H9 (cell line): ENCODE data around the gene TUBB1. TPM values are rescaled to one million over a fixed set of nuclear protein-coding genes. Genes with fewer than 3 reads are reported as not detected.

Experiments used
- DNase-seq: peaks from one replicate; pipeline ENCODE4 v3.0.0-alpha.2; 2017
- H2AFZ ChIP-seq: one replicate; pipeline ENCODE4 v1.6.1; 2013; ENCODE audit warnings: mild to moderate bottlenecking, low read length, control low read depth, moderate library complexity
- H2AK5ac ChIP-seq: 2 replicates; pipeline ENCODE4 v1.6.1; 2013; ENCODE audit warnings: low read length, control low read depth, mixed read lengths; ENCODE audit not compliant: insufficient read length
- H2BK120ac ChIP-seq: one replicate; pipeline ENCODE4 v1.6.1; 2013; ENCODE audit warnings: low read depth, mild to moderate bottlenecking, low read length, control low read depth, inconsistent platforms; ENCODE audit not compliant: poor library complexity, severe bottlenecking
- H2BK12ac ChIP-seq: 2 replicates; pipeline ENCODE4 v1.6.1; 2013; ENCODE audit warnings: low read length, control low read depth, mixed read lengths, low read depth; ENCODE audit not compliant: insufficient read length
- H2BK15ac ChIP-seq: 2 replicates; pipeline ENCODE4 v1.6.1; 2013; ENCODE audit warnings: low read depth, low read length, control low read depth
- H2BK20ac ChIP-seq: one replicate; pipeline ENCODE4 v1.6.1; 2013; ENCODE audit warnings: low read depth, mild to moderate bottlenecking, low read length, control low read depth, inconsistent platforms; ENCODE audit not compliant: poor library complexity, severe bottlenecking
- H2BK5ac ChIP-seq: 2 replicates; pipeline ENCODE4 v1.6.1; 2013; ENCODE audit warnings: low read length, control low read depth, mixed read lengths; ENCODE audit not compliant: insufficient read length
- H3K14ac ChIP-seq: 2 replicates; pipeline ENCODE4 v1.6.1; 2013; ENCODE audit warnings: low read length, control low read depth; ENCODE audit not compliant: insufficient read depth
- H3K18ac ChIP-seq: 2 replicates; pipeline ENCODE4 v1.6.1; 2013; ENCODE audit warnings: low read depth, mild to moderate bottlenecking, mixed read lengths, low read length, control low read depth; ENCODE audit not compliant: insufficient read length
- H3K23ac ChIP-seq: 2 replicates; pipeline ENCODE4 v1.6.1; 2013; ENCODE audit warnings: low read length, control low read depth, mixed read lengths, low read depth; ENCODE audit not compliant: insufficient read length
- H3K23me2 ChIP-seq: 2 replicates; pipeline ENCODE4 v1.6.1; 2013; ENCODE audit warnings: low read depth, mild to moderate bottlenecking, mixed read lengths, low read length, control low read depth; ENCODE audit not compliant: insufficient read length, poor library complexity, severe bottlenecking
- H3K27ac ChIP-seq: 2 replicates; pipeline ENCODE4 v1.5.1; 2013; ENCODE audit warnings: low read length, control low read depth, mixed read lengths, low read depth; ENCODE audit not compliant: insufficient read length
- H3K27me3 ChIP-seq: 2 replicates; pipeline ENCODE4 v1.6.1; 2013; ENCODE audit warnings: low read length, control low read depth, inconsistent platforms; ENCODE audit not compliant: insufficient read depth
- H3K4ac ChIP-seq: 2 replicates; pipeline ENCODE4 v1.6.1; 2013; ENCODE audit warnings: low read depth, mild to moderate bottlenecking, control low read depth, inconsistent platforms, low read length, moderate library complexity
- H3K4me1 ChIP-seq: 2 replicates; pipeline ENCODE4 v1.6.1; 2013; ENCODE audit warnings: low read length, control low read depth, inconsistent platforms; ENCODE audit not compliant: insufficient read depth
- H3K4me2 ChIP-seq: 2 replicates; pipeline ENCODE4 v1.6.1; 2013; ENCODE audit warnings: low read length, control low read depth, mixed read lengths; ENCODE audit not compliant: insufficient read length, insufficient read depth
- H3K56ac ChIP-seq: 2 replicates; pipeline ENCODE4 v1.6.1; 2013; ENCODE audit warnings: low read depth, mild to moderate bottlenecking, mixed read lengths, low read length, control low read depth; ENCODE audit not compliant: insufficient read length
- H3K79me1 ChIP-seq: 2 replicates; pipeline ENCODE4 v1.6.1; 2013; ENCODE audit warnings: low read depth, mild to moderate bottlenecking, moderate library complexity, low read length, control low read depth, inconsistent platforms; ENCODE audit not compliant: insufficient read depth, poor library complexity, severe bottlenecking
- H3K79me2 ChIP-seq: 2 replicates; pipeline ENCODE4 v1.6.1; 2013; ENCODE audit warnings: low read length, control low read depth, inconsistent platforms; ENCODE audit not compliant: insufficient read depth
- H3K9ac ChIP-seq: 2 replicates; pipeline ENCODE4 v1.6.1; 2013; ENCODE audit warnings: low read length, control low read depth, mixed read lengths; ENCODE audit not compliant: insufficient read length; ENCODE audit errors: extremely low read depth
- H3K9me3 ChIP-seq: one replicate; pipeline ENCODE4 v1.6.1; 2013; ENCODE audit warnings: low read depth, low read length, inconsistent platforms; ENCODE audit not compliant: control insufficient read depth
- H3T11ph ChIP-seq: one replicate; pipeline ENCODE4 v1.6.1; 2013; ENCODE audit warnings: mild to moderate bottlenecking, low read length, control low read depth, inconsistent platforms
- H4K20me1 ChIP-seq: one replicate; pipeline ENCODE4 v1.6.1; 2013; ENCODE audit not compliant: control insufficient read depth, insufficient read length, insufficient read depth
- H4K5ac ChIP-seq: 2 replicates; pipeline ENCODE4 v1.6.1; 2013; ENCODE audit warnings: low read depth, mild to moderate bottlenecking, mixed read lengths, low read length, control low read depth; ENCODE audit not compliant: insufficient read length
- H4K8ac ChIP-seq: replicated peaks from 2 replicates; pipeline ENCODE4 v1.6.1; 2013; ENCODE audit warnings: low read length, control low read depth, mixed read lengths, low read depth; ENCODE audit not compliant: insufficient read length
- H4K91ac ChIP-seq: 2 replicates; pipeline ENCODE4 v1.6.1; 2013; ENCODE audit warnings: low read depth, mild to moderate bottlenecking, moderate library complexity, mixed read lengths, low read length, control low read depth; ENCODE audit not compliant: insufficient read length
- H3K27ac Mint-ChIP-seq, 3 experiments: 2 replicates in 2 of 3; 3 replicates in 1 of 3; pipeline ENCODE4 v1.8.0; 2020 to 2021; ENCODE audit warnings: mixed read lengths in 3 of 3, mild to moderate bottlenecking in 1 of 3, moderate library complexity in 1 of 3
- H3K27me3 Mint-ChIP-seq: 2 replicates; pipeline ENCODE4 v1.8.0; 2021; ENCODE audit warnings: low read depth, mild to moderate bottlenecking, moderate library complexity, mixed read lengths
- H3K36me3 Mint-ChIP-seq, 3 experiments: 2 replicates in 2 of 3; 3 replicates in 1 of 3; pipeline ENCODE4 v1.8.0; 2020 to 2021; ENCODE audit warnings: low read depth in 3 of 3, mixed read lengths in 3 of 3; ENCODE audit not compliant: insufficient read depth in 1 of 3
- H3K4me1 Mint-ChIP-seq, 2 experiments: 2 replicates each; pipeline ENCODE4 v1.8.0; 2020; ENCODE audit warnings: mixed read lengths in 2 of 2
- H3K4me3 Mint-ChIP-seq, 2 experiments: 2 replicates in 1 of 2; 3 replicates in 1 of 2; pipeline ENCODE4 v1.8.0; 2020 to 2021; ENCODE audit warnings: mild to moderate bottlenecking in 2 of 2, mixed read lengths in 2 of 2, moderate library complexity in 1 of 2
- H3K9me3 Mint-ChIP-seq, 2 experiments: 2 replicates in 1 of 2; 3 replicates in 1 of 2; pipeline ENCODE4 v1.8.0; 2020; ENCODE audit warnings: mild to moderate bottlenecking in 2 of 2, mixed read lengths in 2 of 2, moderate library complexity in 1 of 2
- WGBS: extraction: QIAGEN DNeasy Blood & Tissue Kit; methylation state at CpG from one replicate; pipeline ENCODE4 v1.1.7; 2013; ENCODE audit warnings: missing lambda C conversion rate, low lambda C conversion rate, mixed read lengths; ENCODE audit not compliant: insufficient read length; ENCODE audit errors: extremely low coverage; 5-methylcytosine and 5-hydroxymethylcytosine counted together
- total RNA-seq: library from RNA; stranded (reverse); gene quantifications from 2 replicates; pipeline ENCODE4 v1.2.1, GENCODE V29; 2021
- TF ChIP-seq, protein P1 (sequence below): fragments of 200-600 bp; sonication (generic); conservative IDR thresholded peaks from 3 replicates; pipeline ENCODE4 v1.8.0; 2021; ENCODE audit warnings: antibody characterized with exemption, mild to moderate bottlenecking

TUBB1 gene
- total RNA-seq, 1 experiment from 2014 or later = not detected

GRCh38 chr20:59051666-59052185 lies 32.5 kb downstream of the TUBB1 start:
- H4K8ac ChIP-seq = no peak overlapping the region
- peaks cover 36% of the 10 kb centered on the region for H3K27me3 Mint-ChIP-seq
- no peak overlapping the region for H3K4me2 ChIP-seq
- H3K27ac Mint-ChIP-seq = no peak overlapping the region
- no peak overlapping the region for H3K27ac ChIP-seq
- H3K9me3 Mint-ChIP-seq = no peaks in the 10 kb centered on the region
- DNase-seq = no peak
- H3K14ac ChIP-seq = no peak overlapping the region
- H3K79me2 ChIP-seq = no peaks in the 10 kb centered on the region
- no peak overlapping the region for H3K18ac ChIP-seq
- H2BK20ac ChIP-seq = no peak overlapping the region
- no peaks in the 10 kb centered on the region for H3K23me2 ChIP-seq
- H3T11ph ChIP-seq = no peak overlapping the region
- H3K79me1 ChIP-seq = no peaks in the 10 kb centered on the region
- TF ChIP-seq, protein P1, sequence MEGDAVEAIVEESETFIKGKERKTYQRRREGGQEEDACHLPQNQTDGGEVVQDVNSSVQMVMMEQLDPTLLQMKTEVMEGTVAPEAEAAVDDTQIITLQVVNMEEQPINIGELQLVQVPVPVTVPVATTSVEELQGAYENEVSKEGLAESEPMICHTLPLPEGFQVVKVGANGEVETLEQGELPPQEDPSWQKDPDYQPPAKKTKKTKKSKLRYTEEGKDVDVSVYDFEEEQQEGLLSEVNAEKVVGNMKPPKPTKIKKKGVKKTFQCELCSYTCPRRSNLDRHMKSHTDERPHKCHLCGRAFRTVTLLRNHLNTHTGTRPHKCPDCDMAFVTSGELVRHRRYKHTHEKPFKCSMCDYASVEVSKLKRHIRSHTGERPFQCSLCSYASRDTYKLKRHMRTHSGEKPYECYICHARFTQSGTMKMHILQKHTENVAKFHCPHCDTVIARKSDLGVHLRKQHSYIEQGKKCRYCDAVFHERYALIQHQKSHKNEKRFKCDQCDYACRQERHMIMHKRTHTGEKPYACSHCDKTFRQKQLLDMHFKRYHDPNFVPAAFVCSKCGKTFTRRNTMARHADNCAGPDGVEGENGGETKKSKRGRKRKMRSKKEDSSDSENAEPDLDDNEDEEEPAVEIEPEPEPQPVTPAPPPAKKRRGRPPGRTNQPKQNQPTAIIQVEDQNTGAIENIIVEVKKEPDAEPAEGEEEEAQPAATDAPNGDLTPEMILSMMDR = no peak
- no CpG with 5 or more reads among the region's 6 CpGs for WGBS
- no peak overlapping the region for H3K23ac ChIP-seq
- H3K9me3 ChIP-seq = no peaks in the 10 kb centered on the region
- 0 out of 2 replicates have a peak, but pooled peaks cover 2% of the 10 kb centered on the region for H3K4me1 ChIP-seq
- H3K4me3 Mint-ChIP-seq = no peak overlapping the region
- H2AK5ac ChIP-seq = no peak overlapping the region
- no peak overlapping the region for H4K5ac ChIP-seq
- no peak overlapping the region for H2BK120ac ChIP-seq
- no peak overlapping the region for H2AFZ ChIP-seq
- H3K27me3 ChIP-seq = no peaks in the 10 kb centered on the region
- H3K9ac ChIP-seq = no peak overlapping the region
- H2BK15ac ChIP-seq = no peak overlapping the region
- H2BK5ac ChIP-seq = no peak overlapping the region
- H3K56ac ChIP-seq = no peak overlapping the region
- H2BK12ac ChIP-seq = no peak overlapping the region
- no peaks in the 10 kb centered on the region for H4K20me1 ChIP-seq
- H3K36me3 Mint-ChIP-seq = no peaks in the 10 kb centered on the region
- H3K4ac ChIP-seq = no peak overlapping the region
- H3K4me1 Mint-ChIP-seq = no peaks in the 10 kb centered on the region
- no peak overlapping the region for H4K91ac ChIP-seq
